Measurements from ENCODE around the gene CD81. TPM values are rescaled to one million over a fixed set of nuclear protein-coding genes. Genes with fewer than 3 reads are reported as not detected.

The CD81 gene
- total and polyA plus RNA-seq, 9 of the 15 experiments (the other 6 are each of a cell fraction or from before 2014, with no cell fraction given) = 2.4 to 189 (median 61.7) TPM

- H3K27ac ChIP-seq (ENCODE audit: extremely low read depth, low read depth, low read length) = no peak overlapping the region
- intact Hi-C loops (cut with micrococcal nuclease) = no loop called here
- peaks cover 0 to 29% of the 10 kb centered on the region in 2 experiments; a peak in 2 of 5 replicates for H3K4me1 ChIP-seq (replicated peaks in 1 of 2; ENCODE audit: control insufficient read depth in 2 of 2, insufficient read depth in 2 of 2, low read length in 2 of 2)
Observed at GRCh38 chr11:2446590-2447252, 69.6 kb downstream of the CD81 start.

More at GRCh38 chr11:2446590-2447252, 69.6 kb downstream of the CD81 start:
- ChIA-PET POLR2A (no interaction called here), CTCF (ENCODE audit: low intra/inter-chr PET ratio) (no interaction called here)
- ATAC-seq (no peak), FAIRE-seq (no peak), DNase-seq (ENCODE audit: extremely low read depth in 1 of 4, low spot score in 3 of 4) (no peak)
- no TSS peak for BruUV-seq (replicated peaks)
- TF ChIP-seq ZNF324 (CRISPR knock-in tag; IDR thresholded peaks at IDR 0.05) (no peak), POLR2B (IDR thresholded peaks at IDR 0.05; ENCODE audit: low read depth, partially characterized antibody) (no peak), FOXP1 (CRISPR knock-in tag; IDR thresholded peaks at IDR 0.05) (no peak), PHB2 (IDR thresholded peaks at IDR 0.05; ENCODE audit: low read depth) (no peak), ZNF449 (CRISPR knock-in tag; IDR thresholded peaks at IDR 0.05) (no peak), ARID1B (IDR thresholded peaks at IDR 0.05) (no peak), ZNF695 (CRISPR knock-in tag; IDR thresholded peaks at IDR 0.05) (no peak), GABPB2 (CRISPR knock-in tag; conservative IDR thresholded peaks at IDR 0.05) (no peak), ZNF511 (CRISPR knock-in tag; IDR thresholded peaks at IDR 0.05) (no peak), MECOM (CRISPR knock-in tag; IDR thresholded peaks at IDR 0.05) (no peak), EP300 (IDR thresholded peaks at IDR 0.05; ENCODE audit: low read length) (no peak), NFE2 (IDR thresholded peaks at IDR 0.05; ENCODE audit: low read depth) (no peak), THRB (CRISPR knock-in tag; conservative IDR thresholded peaks at IDR 0.05) (no peak), SMARCA4 (IDR thresholded peaks at IDR 0.05) (no peak), PCBP1 (IDR thresholded peaks at IDR 0.05; ENCODE audit: low read depth, low read length, poor library complexity, severe bottlenecking) (no peak)
- no peaks in the 10 kb centered on the region for H3K36me3 ChIP-seq (ENCODE audit: control insufficient read depth, insufficient read depth, low read length)
- H4K20me1 ChIP-seq (replicated peaks; ENCODE audit: control insufficient read depth, insufficient read depth, low read length) = peaks cover 12% of the 10 kb centered on the region
- no peak overlapping the region for H3K4me2 ChIP-seq (ENCODE audit: insufficient read depth, low read length)
- H3K27me3 ChIP-seq (ENCODE audit: control insufficient read depth in 2 of 2, insufficient read depth in 2 of 2, low read length in 2 of 2) = peaks cover 3 to 59% of the 10 kb centered on the region in 2 experiments; a peak in 3 of 5 replicates
- WGBS (ENCODE audit: insufficient coverage, low coverage, missing lambda C conversion rate) = 2% methylated on average over 12 of the region's 15 CpGs
- in situ Hi-C loops (cut with MboI) = no loop called here
- H3K4me3 ChIP-seq = no peak overlapping the region
- no peaks in the 10 kb centered on the region for H3K9me1 ChIP-seq (ENCODE audit: control insufficient read depth, insufficient read depth, low read length)
- no peak overlapping the region for H3K9ac ChIP-seq (ENCODE audit: insufficient read depth in 1 of 2, low read depth in 2 of 2, low read length in 2 of 2)
- no peaks in the 10 kb centered on the region for H3K79me2 ChIP-seq (ENCODE audit: control insufficient read depth, insufficient read depth, low read length)
- no peaks in the 10 kb centered on the region for H3K9me3 ChIP-seq (replicated peaks; ENCODE audit: control insufficient read depth, insufficient read depth, low read depth, low read length)
- no peak overlapping the region for H2AFZ ChIP-seq (ENCODE audit: low read depth, low read length)
